NT2/D1 (cell line): ENCODE results near the gene SIK3.

ENCODE experiments used
- YY1 ChIP-seq: IDR thresholded peaks from 2 replicates; pipeline ENCODE4 v1.6.1; 2011; ENCODE audit not compliant: insufficient read length, insufficient read depth
- ZNF274 ChIP-seq: IDR thresholded peaks from 2 replicates; pipeline ENCODE4 v1.6.1; 2011; ENCODE audit warnings: mild to moderate bottlenecking, low read depth, low read length

- TF ChIP-seq ZNF274 (no peak), YY1 (no peak)
Observed at GRCh38 chr11:117011541-117011898, 86.7 kb downstream of the SIK3 start.
